ENCODE results near the gene EPHB6.

Gene EPHB6

DNA sequence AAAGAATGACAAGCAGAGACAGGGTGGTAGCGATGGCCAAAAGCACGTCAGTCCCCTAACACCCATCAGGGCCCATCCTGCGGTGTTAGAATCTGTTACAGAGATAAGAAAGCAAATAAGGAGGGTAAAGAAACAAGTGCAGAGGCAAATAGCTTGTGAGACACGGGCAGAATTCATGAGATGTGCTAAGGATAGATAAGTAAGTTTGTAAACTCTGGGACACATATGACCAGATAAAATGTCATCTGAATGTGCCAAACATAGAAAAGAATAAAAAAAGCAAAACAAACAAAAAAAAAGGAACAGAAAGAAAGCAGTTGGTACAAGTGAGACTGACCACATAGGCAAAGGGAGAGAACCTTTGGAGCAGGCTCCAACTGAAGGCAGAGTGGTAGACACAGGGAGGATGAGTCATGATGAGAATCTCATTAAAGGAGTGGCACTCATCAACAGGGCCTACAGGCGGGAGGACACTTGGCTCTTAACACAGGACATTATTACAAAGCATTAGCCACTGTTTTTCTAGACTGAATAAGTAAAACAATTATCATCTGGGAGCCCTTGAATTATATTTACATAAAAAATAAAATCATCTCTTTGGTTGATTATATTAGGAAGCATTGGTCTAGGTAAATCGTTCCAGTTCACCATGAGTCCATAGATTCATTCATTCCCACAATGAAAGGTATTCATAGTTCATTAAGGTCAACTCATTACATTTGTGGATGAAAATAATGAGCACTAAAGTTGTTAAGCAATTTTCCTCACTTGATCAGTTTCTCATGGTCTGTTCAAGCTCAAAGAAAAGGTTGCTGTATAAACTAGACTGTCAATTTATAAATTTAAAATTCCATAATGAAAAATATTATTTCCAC is 21.5 kb upstream of the EPHB6 start:
- DNase-seq (ENCODE audit: low read depth): no peak
- no peak overlapping the region for H3K4me3 ChIP-seq (ENCODE audit: low read length)
- TF ChIP-seq, protein P1, sequence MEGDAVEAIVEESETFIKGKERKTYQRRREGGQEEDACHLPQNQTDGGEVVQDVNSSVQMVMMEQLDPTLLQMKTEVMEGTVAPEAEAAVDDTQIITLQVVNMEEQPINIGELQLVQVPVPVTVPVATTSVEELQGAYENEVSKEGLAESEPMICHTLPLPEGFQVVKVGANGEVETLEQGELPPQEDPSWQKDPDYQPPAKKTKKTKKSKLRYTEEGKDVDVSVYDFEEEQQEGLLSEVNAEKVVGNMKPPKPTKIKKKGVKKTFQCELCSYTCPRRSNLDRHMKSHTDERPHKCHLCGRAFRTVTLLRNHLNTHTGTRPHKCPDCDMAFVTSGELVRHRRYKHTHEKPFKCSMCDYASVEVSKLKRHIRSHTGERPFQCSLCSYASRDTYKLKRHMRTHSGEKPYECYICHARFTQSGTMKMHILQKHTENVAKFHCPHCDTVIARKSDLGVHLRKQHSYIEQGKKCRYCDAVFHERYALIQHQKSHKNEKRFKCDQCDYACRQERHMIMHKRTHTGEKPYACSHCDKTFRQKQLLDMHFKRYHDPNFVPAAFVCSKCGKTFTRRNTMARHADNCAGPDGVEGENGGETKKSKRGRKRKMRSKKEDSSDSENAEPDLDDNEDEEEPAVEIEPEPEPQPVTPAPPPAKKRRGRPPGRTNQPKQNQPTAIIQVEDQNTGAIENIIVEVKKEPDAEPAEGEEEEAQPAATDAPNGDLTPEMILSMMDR (conservative IDR thresholded peaks at IDR 0.05; ENCODE audit: low read length): no peak

- no peak for DNase-seq (ENCODE audit: low read depth)
- no peak overlapping the region for H3K4me3 ChIP-seq (ENCODE audit: low read length)
- TF ChIP-seq, protein P1 (conservative IDR thresholded peaks at IDR 0.05; ENCODE audit: low read length): no peak
These were observed 19.4 kb upstream of the EPHB6 start for GRCh38 chr7:142835487-142835886.

GRCh38 chr7:142836426-142836825 is 18.4 kb upstream of the EPHB6 start:
- DNase-seq (ENCODE audit: low read depth): no peak
- TF ChIP-seq, protein P1 (conservative IDR thresholded peaks at IDR 0.05; ENCODE audit: low read length): no peak
- H3K4me3 ChIP-seq (ENCODE audit: low read length): no peak overlapping the region

GRCh38 chr7:142838461-142839213 is 16.2 kb upstream of the EPHB6 start:
- no peak for DNase-seq (ENCODE audit: low read depth)
- no peak overlapping the region for H3K4me3 ChIP-seq (ENCODE audit: low read length)
- TF ChIP-seq, protein P1 (conservative IDR thresholded peaks at IDR 0.05; ENCODE audit: low read length): no peak

- DNase-seq (ENCODE audit: low read depth): no peak
- no peak overlapping the region for H3K4me3 ChIP-seq (ENCODE audit: low read length)
- TF ChIP-seq, protein P1 (conservative IDR thresholded peaks at IDR 0.05; ENCODE audit: low read length): no peak
These were observed 12.6 kb upstream of the EPHB6 start for GRCh38 chr7:142842251-142842766.

GRCh38 chr7:142847353-142847752 is 7.5 kb upstream of the EPHB6 start:
- TF ChIP-seq, protein P1 (conservative IDR thresholded peaks at IDR 0.05; ENCODE audit: low read length): no peak
- H3K4me3 ChIP-seq (ENCODE audit: low read length): no peak overlapping the region
- DNase-seq (ENCODE audit: low read depth): no peak
